Inflammatory macrophage (primary cell): Measurements from ENCODE around the gene TANC1.

Source experiments
- DNase-seq, 2 donors: peaks; one replicate each; pipeline ENCODE4 v3.0.0-alpha.2; 2020 to 2022

The TANC1 gene

DNA sequence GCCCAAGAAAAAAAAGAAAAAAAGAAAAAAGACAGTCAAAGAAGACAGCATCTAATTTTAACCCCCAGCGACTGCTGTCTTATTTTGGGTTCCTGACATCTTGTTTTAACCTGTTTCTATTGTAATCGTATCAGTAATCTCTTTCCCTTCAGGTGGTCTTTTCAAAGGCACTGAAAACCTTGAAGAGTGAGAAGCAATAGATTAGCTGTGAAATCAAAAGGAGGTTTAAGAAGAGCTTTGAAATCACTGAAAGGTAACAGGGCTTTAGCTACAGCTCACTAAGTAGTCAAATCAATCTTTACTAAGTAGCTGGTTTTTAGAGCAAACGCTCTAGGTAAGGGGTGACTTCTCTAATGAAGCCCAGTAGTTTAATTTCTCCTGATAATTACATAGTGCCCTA, 5.4 kb upstream of the TANC1 start:
- no peak for DNase-seq

DNA sequence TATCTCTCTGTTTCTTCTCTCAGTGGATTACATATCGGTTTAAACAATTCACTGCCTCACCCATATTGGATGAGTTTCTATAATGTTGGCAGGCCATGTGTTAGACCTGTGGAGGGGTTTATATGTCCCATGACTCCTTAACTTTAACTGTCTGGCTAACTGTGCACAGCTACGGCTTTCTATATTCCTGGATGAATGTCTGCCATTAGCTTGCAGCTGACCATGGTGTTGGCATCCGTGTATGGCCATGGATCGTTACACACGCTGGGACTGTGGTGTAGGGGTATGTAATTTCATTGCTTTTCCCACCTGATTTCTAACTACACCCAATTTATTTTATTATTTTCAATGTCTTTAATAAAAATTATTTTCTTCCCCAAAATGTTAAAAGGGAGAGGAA, 3.3 kb upstream of the TANC1 start:
- DNase-seq = no peak

DNA sequence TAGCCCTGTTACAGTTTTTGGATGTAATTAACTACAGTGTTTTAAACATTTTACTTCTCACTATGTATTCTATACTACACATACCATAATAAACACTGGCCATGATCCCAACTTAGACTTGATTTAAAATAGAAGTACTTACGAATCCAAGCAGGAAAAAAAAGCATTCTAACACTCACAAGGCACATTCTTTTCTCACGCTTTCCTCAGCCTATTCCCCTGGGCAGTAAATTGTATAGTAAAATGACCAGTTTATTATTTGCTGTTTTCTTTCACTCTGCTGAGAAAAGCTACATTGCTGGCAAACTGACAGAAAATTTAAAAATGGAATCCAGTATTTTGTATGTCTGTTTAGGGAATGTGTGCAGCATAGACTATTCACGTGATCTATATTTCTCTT, 2.8 kb upstream of the TANC1 start:
- no peak for DNase-seq

DNA sequence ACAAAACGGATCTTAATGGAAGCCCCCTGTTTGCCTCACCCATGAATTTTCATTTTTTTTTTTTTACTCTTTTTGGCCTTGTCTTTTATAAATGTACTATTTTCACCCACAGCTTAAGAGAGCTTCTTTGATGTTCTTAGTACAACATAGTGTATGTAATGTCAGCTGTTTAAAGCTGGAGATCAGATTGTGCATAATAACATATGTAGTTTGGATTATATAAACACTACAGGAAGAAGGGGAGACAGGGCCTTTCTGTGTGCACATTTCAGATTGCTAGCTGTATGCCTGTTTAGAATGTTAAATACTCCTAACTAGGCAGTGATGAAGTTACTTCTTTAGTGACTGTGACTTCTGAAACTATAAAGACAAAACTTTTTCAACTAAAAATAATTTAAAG, 2.1 kb upstream of the TANC1 start:
- DNase-seq = no peak

DNA sequence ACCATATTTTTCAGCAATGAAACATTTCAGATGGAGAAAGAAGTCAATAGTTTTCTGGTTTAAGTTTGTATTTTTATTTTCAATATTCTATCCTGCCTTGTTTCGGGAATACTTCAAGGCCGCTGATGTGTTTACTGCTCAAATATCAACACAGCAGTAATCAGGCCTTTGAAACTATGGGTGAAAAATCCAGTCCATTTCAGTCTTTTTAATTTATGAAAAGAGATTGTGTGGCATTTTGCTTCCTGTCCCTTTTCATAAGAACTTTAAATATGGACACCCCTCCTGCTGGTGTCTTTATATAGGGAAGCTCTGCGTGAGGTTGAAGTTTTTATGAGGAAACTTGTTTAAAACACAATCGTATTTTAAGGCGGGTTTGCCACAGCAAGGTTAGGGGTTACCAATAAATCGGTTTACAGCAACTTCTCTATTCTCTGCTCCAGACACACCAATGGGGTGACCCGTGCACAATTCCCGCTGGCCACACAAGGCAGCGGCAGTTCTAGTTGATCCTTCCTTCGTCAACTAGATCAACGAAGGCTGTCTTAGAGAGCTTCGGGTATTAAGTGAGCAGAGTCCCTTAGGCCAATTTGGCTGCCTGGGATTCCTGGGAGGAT, 1.2 kb upstream of the TANC1 start:
- DNase-seq = no peak

DNA sequence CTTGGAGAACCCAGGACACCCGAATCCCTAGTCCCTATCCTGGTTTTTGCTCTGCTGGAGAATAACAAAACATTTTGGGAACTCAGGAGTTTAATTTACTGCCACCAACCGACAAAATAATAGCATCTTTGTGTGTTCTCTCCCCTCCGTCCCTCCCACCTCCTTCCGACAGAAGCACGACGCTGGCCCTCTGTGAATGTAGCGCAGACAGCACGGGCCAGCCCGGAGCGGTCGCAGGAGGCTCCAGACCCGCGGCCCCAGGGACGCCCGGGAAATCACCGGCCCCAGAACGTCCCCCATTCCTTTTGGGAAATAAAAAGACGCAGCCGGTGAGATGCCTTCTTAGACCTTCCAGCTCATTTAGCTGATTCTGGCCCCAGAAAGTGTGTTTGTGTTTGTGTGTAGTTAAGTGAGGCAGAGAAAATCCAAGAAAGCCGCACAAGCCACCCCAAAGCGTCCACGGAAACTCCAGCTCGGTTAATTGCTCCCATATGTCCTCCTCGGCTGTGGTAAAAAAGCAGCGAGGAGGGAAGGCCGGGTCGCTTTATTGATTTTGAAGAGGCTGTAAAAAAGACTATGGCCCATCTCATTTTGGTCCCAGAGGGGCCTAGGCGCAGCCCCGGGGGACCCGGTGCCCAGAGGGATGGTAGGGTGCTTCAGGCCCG, 577 bp upstream of the TANC1 start:
- DNase-seq = no peak

DNA sequence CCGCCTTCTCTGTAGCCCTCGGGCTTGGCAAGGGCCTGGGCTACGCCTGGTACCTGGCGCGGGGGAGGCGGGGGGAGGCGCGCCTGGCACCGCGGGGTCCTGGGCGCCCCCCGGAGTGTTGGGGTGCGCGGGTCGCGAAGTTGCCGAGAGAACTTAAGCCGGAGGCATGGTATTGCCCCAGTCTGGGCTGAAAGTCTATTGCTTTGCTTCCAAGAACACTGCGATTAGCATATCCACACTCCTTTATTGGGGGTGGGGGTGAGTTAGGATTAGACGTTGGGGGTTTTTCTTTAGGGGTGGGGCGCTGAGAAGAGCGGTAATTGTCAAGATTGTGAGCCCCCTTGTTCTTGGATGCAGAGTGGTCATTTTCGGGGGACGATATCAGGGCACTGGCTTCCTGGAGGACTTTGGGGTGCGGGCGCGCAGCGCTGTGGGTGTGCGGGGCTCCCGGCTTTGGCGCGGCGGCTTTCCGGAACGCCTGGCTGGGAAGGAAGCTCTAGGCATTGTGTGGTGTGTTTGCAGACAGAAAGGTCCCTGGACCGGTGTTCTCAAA, 798 bp downstream of the TANC1 start:
- no peak for DNase-seq

DNA sequence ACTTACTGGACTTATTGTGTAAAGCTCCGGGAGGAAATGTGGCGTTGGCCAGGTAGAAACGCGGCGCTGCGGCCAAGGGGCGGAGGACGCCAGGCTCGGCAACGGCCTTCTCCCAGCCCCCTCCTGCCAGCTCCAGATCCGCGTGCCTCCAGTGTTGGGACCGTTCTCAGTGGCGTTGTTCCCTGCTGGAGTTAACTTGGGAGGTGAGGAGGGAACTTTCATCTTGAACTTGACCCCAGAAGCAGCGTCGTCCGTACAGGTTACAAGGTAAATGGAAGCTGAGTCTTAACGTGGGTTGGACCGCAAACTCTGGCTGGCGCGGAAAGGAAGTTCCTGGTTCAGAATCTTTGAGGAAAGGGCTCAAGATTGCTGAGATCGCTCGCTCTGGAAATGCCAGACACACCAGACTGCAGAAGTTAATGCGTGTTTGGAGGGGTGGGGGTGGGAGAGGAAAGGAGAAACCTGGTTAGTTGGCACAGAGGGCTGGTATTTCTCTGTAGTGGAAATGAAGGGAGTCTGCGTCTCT, 1.3 kb downstream of the TANC1 start:
- DNase-seq = no peak

DNA sequence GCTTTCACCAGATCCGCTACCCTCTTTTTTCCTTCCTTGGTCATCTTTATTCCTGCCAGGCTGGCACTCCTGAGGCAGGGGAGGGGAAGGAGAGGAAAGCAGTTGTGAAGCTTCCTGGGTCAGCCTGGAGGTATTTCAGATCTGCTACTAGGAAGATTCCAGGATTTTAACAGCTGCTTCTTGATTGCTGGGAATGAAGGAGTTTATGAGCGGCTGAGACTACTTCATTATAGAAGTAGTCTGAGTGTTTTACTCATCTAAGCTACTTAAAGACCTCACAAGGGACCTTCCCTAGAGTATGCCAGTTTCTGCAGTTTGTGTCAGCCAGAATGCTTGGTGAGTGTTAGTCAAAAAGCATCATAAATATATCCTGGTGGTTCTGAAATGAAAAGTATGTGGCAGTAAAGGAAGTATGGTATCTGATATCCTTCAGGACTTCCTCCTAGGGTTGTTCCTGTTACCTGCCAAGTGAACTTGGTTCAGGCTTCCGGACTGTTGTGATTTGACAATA, 1.9 kb downstream of the TANC1 start:
- no peak for DNase-seq

DNA sequence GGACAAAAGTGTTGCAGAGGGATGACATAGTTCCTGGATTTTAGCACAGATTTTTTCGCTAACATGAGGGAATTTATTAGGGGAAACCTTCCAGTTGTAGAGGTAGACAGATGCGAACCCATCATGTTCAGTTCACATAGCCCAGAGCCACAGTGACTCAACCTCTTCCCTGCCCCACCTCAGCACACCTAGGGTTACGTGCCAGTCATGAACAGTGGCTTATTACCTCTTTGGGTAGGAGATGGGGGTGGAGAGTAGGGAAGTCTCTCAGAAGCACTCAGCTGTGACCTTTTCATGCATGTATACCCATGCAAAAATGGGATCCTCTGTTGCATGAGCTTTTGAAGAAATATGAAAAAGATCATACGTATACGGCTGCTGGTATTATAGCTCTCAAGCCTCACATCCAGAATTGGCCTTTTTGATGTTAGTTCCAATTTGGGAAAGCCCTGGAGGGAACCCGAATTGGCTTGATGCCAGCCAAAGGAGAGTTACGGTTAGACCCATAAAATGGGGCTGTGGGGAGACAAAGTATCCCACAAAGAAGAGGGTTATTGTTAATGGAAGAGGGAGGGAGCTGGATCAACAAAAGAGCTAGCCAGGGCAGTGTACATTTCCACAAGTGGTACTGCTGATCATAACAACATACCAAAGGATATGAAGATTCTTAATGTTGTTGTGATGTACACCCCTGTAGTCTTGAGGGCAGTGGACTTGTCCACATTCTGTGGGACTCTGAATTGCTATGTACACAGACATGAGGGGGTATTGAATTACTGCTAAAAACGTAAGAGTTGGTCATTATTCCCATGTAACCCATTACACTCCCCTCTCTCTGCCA, 4.9 kb downstream of the TANC1 start:
- no peak for DNase-seq

DNA sequence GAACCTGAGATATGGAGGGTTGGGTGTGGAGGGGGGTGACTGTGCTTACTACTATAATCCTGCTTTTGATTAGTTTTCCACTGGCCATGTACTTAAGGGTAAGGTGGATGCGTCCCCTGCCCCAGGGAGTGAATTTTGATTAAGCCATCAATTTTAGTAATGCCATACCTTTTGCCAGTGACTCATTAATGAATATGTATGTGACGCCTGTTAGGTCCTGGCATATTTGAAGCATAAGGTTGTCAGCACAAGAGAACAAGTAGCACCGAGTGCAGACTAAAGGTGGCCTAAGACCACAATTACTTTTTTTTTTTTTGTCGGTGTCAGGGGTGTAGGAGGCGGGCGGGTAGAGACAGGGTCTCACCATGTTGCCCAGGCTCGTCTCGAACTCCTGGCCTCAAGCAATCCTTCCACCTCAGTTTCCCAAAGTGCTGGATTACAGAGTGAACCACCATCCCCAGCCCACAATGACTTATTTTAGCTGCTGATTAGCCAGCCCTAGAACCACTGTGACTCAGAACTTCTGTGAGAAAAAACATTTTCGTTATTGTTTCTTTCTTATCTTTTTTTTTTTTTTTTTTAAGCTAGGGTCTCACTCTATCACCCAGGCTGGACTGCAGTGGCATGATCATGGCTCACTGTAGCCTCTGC, 7.0 kb downstream of the TANC1 start:
- no peak for DNase-seq

DNA sequence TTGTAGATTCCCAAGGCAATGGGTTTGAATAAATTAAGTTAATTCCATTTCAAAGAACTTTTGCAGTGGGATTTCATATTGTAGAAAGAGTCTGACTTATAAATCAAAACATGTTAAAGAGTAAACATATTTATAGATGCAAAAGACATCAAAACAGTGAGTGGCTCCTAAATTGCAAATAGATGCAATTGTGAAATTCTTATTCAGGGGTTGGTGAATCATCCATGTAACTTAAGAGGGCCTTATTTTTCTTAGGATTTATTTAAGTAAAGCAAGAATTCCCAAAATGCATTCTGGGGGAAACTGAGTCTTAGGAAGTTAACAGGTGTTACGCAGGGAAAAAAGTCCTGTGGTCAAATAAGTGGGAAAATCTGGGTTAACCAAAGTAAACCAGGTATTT, 11.3 kb downstream of the TANC1 start:
- DNase-seq = no peak

DNA sequence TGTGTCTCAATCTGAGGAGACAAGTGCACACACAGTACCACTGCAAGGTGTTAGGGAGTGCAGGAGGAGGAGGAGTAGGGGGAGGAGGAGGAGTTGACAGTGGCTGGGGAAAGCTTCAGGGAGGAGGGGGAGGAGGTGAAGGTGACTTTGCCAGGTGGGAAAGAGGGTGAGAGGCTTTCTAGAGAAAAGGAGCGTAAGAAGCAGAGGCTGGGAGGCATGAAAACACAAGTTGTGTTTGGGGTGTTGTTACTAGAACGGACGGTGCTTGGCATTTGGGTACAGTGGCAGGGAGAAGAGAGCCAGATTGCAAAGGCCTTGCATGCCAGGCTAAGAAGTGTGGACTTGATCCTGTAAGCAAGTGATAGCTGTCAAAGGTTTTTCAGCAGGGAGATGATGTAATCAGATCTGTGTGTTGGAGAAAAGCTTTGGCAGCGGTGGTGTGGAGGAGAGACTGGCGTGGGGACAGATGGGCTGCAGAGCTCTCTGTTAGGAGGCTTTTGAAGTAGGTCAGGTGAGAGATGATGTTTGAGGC, 16.2 kb downstream of the TANC1 start:
- DNase-seq = no peak

DNA sequence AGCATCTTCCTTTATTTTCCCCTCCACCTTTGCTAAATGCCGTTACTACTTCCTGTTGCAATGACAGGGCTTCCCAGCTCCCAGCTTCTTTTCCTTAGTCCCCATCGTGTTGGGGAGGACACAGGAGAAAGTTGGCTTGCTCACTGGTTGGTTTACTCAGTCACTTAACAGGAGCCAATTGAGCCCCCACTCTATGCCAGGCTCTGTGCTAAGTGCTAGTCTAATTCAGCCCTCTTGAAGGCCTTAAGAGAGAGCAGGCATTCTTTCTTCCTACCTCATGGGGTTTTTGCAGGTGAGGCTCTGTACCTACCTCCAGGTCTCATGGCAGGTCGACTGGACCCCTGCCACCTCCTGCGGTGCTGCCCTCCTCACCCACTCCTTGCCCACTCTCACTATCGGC, 20.1 kb downstream of the TANC1 start:
- no peak for DNase-seq

DNA sequence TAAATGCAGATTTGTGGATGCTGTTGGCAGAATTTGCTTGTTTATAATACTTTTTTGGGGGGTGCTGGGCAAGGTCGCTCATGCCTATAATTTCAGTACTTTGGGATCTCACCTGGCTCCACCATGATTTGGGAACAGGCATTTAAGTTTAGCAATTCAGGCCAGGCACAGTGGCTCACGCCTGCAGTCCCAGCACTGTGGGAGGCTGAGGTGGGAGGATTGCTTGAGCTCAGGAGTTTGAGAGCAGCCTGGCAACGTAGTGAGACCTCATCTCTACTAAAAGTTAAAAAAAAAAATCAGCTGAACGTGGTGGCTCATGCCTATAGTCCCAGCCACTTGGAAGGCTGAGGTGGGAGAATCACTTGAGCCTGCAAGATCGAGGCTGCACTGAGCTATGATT, 20.7 kb downstream of the TANC1 start:
- no peak for DNase-seq

DNA sequence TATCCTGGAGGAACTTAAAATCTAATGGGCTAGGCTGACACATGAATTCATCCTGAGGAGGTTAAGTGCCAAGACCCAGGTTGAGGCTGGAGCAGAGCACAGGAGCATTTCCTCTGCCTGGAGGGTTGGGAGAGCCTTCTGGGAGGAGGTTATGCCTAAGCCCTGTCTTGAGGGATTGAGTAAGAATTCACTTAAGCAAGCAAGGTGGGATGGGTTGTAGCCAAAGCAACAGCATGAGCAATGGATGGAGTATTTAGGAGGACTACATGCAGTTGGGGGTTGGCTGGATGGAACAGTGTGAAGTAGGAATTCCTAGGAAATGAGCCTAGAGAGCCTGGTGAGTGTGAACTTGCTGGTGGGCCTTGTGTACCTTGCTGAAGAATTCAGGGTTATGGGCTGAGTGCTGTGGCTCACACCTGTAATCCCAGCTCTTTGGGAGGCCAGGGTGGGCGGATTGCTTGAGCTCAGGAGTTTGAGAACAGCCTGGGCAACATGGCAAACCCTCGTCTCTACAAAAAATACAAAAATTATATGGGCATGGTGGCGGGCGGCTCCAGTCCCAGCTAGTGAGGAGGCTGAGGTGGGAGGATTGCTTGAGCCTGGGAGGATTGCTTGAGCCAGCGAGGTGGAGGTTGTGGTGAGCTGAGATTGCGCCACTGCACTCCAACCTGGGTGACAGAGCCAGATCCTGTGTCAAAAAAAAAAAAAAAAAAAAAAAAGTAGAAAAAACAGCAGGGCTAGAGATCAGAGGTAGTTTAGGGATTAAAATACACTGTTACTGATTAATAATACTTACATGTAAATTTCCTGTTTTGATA, 22.2 kb downstream of the TANC1 start:
- DNase-seq = no peak

DNA sequence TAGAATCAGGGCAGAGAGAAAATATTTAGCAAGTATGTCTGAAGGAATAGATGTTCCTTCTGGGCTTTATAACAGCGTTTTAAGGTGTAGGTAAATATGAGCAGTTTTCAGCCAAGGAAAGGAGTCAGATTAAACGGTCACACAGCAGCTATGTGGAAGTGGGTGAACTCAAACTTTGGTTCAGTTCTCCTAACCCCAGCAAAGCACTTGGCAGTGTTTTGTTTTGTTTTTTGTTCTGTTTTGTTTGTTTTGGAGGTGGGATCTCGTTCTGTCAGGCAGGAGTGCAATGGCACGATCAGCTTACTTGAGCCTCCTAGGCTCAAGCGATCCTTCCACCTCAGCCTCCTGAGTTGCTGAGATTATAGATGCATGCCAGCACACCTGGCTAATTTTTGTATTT, 24.6 kb downstream of the TANC1 start:
- DNase-seq = no peak

DNA sequence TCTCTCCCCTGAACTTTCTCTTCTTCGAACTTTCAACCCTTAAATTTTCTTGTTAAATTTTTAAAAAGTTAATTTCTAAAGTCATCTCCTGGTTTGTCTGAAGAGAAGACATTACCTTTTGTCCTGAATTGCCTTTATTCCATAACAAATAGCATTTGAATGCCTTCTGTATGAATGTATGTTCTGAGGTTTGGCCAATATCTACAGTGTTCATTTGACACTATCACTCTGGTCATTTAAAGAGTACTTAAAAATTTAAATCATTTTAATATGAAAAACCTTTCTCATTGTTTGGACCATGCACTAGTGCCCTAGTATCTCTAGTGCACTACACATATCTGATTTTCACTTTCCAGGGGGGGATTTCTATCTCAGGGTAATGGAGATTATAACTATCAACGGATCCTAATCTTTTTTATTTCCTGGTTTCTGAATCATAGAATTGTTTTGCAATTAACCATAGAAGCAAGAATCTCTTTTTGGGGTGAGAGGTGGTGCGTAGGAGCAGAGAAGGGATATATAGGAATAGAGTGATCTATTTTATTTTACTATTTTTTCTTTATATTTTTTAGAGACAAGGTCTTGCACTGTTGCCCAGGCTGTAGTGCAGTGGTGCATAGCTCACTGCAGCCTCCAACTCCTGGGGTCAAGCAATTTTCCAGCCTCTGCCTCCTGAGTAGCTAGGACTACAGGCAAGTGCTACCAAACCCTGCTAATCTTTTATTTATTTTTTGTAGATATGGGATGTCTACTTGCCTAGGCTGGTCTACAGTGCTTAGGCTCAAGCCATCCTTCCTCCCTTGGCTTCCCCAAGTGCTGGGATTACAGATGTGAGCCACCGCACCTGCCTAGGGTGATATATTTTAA, 25.5 kb downstream of the TANC1 start:
- no peak for DNase-seq

DNA sequence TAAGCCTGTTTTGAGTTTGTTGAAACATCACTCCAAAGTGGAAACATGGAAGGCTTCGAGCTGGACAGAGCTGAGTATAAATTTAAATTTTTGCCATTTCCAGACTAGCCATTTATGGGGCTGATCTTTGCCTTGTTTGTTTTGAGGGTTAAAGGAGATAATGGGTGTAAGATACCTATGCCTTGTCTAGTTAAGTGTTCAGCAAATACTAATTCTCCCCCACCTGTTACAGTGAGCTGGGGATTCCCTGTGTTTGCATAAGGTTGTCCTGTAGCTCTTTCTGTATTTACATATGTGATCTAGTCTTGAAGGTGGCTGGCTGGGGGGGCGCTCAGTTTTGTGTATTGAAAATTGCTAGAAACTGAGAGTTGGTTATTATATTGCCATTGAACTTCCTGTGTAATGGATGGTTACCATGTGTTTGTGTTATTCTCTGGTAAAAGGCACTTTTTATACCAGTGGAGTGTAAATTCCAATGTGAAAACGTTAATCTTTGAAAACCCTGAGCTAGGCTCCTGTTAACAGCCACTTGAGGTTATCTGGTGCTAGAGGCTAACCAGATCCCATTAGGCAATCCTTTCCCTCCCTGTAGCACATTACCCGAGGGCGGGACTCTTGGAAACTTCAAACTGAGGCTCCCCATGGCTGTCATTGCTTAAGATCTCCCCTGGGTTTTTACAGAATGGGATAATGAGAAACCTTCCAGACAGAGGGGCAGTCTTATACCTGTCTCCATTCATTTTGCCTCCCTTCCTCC, 26.7 kb downstream of the TANC1 start:
- no peak for DNase-seq

DNA sequence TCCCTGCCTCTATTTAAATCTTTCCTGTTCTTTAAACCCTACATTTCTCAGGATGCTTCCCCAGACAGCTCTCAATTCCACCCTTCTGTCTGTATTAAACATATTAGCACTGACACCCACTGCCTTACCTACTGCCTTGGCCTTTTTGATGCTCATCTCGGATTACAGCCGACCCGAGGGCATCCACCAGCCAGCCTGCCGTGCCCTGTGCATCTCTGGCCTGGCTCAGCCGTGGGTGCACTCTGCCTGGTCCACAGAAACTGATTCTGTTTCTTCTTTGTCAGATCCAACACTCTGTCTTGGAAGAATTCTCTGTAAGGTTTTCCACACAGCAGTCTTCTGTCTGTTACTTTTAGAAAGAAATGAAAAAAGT, 27.2 kb downstream of the TANC1 start:
- no peak for DNase-seq
